ENCODE results near the gene C4orf50. TPM values are rescaled to one million over a fixed set of nuclear protein-coding genes. Genes with fewer than 3 reads are reported as not detected.

C4orf50 gene
- total RNA-seq, 2 experiments from 2014 or later, result 1.0 to 1.2 TPM

DNA sequence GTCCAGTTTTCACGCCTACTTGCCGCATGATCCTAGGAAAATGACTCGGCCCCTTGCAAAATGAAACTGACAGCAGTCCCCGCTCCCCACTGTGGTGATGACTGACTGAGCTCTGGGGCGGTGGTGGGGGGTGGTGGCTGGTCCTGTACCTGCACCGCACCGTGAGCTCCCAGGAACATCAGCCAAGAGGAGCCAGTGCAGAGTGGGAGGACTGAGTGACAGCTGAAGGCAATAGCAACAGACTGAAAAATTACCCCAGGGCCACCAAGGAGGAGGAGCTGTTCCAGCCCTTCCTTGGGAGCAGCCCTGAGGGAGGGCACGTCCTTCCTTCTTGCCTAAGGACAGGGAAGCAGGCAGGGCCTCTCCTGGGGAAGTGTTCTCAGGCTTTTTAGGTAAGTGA, 2.4 kb upstream of the C4orf50 start:
- CTCF ChIA-PET, result interaction anchor here (1.3 to 3.6 kb wide), 3 partner anchors 8 to 22 kb away, joined by 3 to 19 read pairs (median 4); no protein-coding TSS in a partner anchor
- Mint-ChIP-seq H3K36me3 (ENCODE audit: low read depth) (no peaks in the 10 kb centered on the region), H3K4me1 (no peaks in the 10 kb centered on the region), H3K27ac (no peak overlapping the region), H3K27me3 (no peaks in the 10 kb centered on the region), H3K9me3 (no peaks in the 10 kb centered on the region), H3K4me3 (no peak overlapping the region)
- no peak for DNase-seq
- POLR2A ChIA-PET, result interaction anchor here (0.8 kb wide), 1 partner anchor 23 kb away, joined by 3 read pairs; no protein-coding TSS in a partner anchor

GRCh38 chr4:6019316-6020263, 1.4 kb upstream of the C4orf50 start:
- ChIA-PET POLR2A (interaction anchor here (0.8 kb wide), 1 partner anchor 22 kb away, joined by 3 read pairs; no protein-coding TSS in a partner anchor), CTCF (interaction anchor here (0.7 to 3.6 kb wide), 4 partner anchors 9 to 137 kb away, joined by 3 to 19 read pairs (median 3); no protein-coding TSS in a partner anchor)
- DNase-seq, result peak; percentile 49
- Mint-ChIP-seq H3K4me3 (no peak overlapping the region), H3K9me3 (no peaks in the 10 kb centered on the region), H3K27me3 (no peaks in the 10 kb centered on the region), H3K27ac (no peak overlapping the region), H3K36me3 (ENCODE audit: low read depth) (no peaks in the 10 kb centered on the region), H3K4me1 (no peaks in the 10 kb centered on the region)

- Mint-ChIP-seq H3K4me1 (no peaks in the 10 kb centered on the region), H3K27me3 (no peaks in the 10 kb centered on the region), H3K27ac (no peak overlapping the region), H3K9me3 (no peaks in the 10 kb centered on the region), H3K36me3 (ENCODE audit: low read depth) (no peaks in the 10 kb centered on the region), H3K4me3 (no peak overlapping the region)
- ChIA-PET CTCF (no interaction called here), POLR2A (no interaction called here)
- DNase-seq, result no peak
These were observed 431 bp downstream of the C4orf50 start for GRCh38 chr4:6017800-6018199.

GRCh38 chr4:6017030-6017429, 1.2 kb downstream of the C4orf50 start:
- Mint-ChIP-seq H3K36me3 (ENCODE audit: low read depth) (no peaks in the 10 kb centered on the region), H3K27me3 (no peaks in the 10 kb centered on the region), H3K4me3 (no peak overlapping the region), H3K9me3 (no peaks in the 10 kb centered on the region), H3K27ac (no peak overlapping the region), H3K4me1 (no peaks in the 10 kb centered on the region)
- no peak for DNase-seq
- CTCF ChIA-PET, result no interaction called here
- POLR2A ChIA-PET, result no interaction called here

- Mint-ChIP-seq H3K4me1 (no peaks in the 10 kb centered on the region), H3K36me3 (ENCODE audit: low read depth) (no peaks in the 10 kb centered on the region), H3K4me3 (no peak overlapping the region), H3K9me3 (no peaks in the 10 kb centered on the region), H3K27ac (no peak overlapping the region), H3K27me3 (peaks cover 15% of the 10 kb centered on the region)
- ChIA-PET POLR2A (no interaction called here), CTCF (interaction anchor here (0.7 kb wide), 1 partner anchor 37 kb away, joined by 3 read pairs; no protein-coding TSS in a partner anchor)
- DNase-seq, result no peak
These were observed 4.7 kb downstream of the C4orf50 start for GRCh38 chr4:6013564-6013963.

GRCh38 chr4:6012200-6012599, 6.0 kb downstream of the C4orf50 start:
- Mint-ChIP-seq H3K36me3 (ENCODE audit: low read depth) (no peaks in the 10 kb centered on the region), H3K27ac (no peak overlapping the region), H3K4me1 (no peaks in the 10 kb centered on the region), H3K27me3 (peaks cover 20% of the 10 kb centered on the region), H3K9me3 (no peaks in the 10 kb centered on the region), H3K4me3 (no peak overlapping the region)
- ChIA-PET CTCF (interaction anchor here (1.0 to 1.6 kb wide), 4 partner anchors 9 to 318 kb away, joined by 3 to 5 read pairs (median 4); no protein-coding TSS in a partner anchor), POLR2A (no interaction called here)
- no peak for DNase-seq

GRCh38 chr4:6011686-6012085, 6.5 kb downstream of the C4orf50 start:
- Mint-ChIP-seq H3K27me3 (peaks cover 22% of the 10 kb centered on the region), H3K9me3 (no peaks in the 10 kb centered on the region), H3K4me3 (no peak overlapping the region), H3K4me1 (no peaks in the 10 kb centered on the region), H3K36me3 (ENCODE audit: low read depth) (no peaks in the 10 kb centered on the region), H3K27ac (no peak overlapping the region)
- ChIA-PET CTCF (interaction anchor here (1.0 to 1.6 kb wide), 4 partner anchors 10 to 319 kb away, joined by 3 to 5 read pairs (median 4); no protein-coding TSS in a partner anchor), POLR2A (no interaction called here)
- DNase-seq, result no peak

DNA sequence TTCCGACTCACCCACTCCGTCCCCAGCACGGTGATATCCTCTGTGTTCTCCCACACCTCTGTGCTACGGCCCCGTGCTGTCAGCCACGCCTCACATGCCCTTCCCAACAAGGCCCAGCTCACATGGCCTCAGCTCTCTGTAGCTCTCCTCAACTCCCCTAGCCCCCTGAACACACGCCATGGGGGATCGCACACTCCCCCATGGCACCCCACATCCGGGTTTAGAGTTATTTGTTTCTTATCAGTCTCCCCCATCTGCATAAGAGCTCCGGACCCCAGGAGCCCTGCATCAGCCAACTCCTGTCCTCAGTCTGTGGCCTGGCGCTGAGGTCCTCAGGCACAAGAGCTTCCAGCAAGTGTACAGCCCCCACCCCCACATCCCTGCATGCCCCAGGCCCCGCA, 7.0 kb downstream of the C4orf50 start:
- ChIA-PET CTCF (interaction anchor here (1.0 to 3.0 kb wide), 3 partner anchors 9 to 319 kb away, joined by 3 to 16 read pairs (median 5); no protein-coding TSS in a partner anchor), POLR2A (no interaction called here)
- H3K4me3 Mint-ChIP-seq, result no peak overlapping the region
- no peaks in the 10 kb centered on the region for H3K4me1 Mint-ChIP-seq
- H3K27me3 Mint-ChIP-seq, result peaks cover 26% of the 10 kb centered on the region
- H3K36me3 Mint-ChIP-seq (ENCODE audit: low read depth), result no peaks in the 10 kb centered on the region
- no peak overlapping the region for H3K27ac Mint-ChIP-seq
- no peak for DNase-seq
- H3K9me3 Mint-ChIP-seq, result no peaks in the 10 kb centered on the region

GRCh38 chr4:6010789-6011188, 7.4 kb downstream of the C4orf50 start:
- POLR2A ChIA-PET, result no interaction called here
- H3K4me3 Mint-ChIP-seq, result no peak overlapping the region
- H3K9me3 Mint-ChIP-seq, result no peaks in the 10 kb centered on the region
- H3K4me1 Mint-ChIP-seq, result no peaks in the 10 kb centered on the region
- no peaks in the 10 kb centered on the region for H3K36me3 Mint-ChIP-seq (ENCODE audit: low read depth)
- H3K27me3 Mint-ChIP-seq, result peaks cover 26% of the 10 kb centered on the region
- H3K27ac Mint-ChIP-seq, result no peak overlapping the region
- CTCF ChIA-PET, result interaction anchor here (1.0 to 3.0 kb wide), 3 partner anchors 9 to 320 kb away, joined by 3 to 16 read pairs (median 5); no protein-coding TSS in a partner anchor
- DNase-seq, result no peak

DNA sequence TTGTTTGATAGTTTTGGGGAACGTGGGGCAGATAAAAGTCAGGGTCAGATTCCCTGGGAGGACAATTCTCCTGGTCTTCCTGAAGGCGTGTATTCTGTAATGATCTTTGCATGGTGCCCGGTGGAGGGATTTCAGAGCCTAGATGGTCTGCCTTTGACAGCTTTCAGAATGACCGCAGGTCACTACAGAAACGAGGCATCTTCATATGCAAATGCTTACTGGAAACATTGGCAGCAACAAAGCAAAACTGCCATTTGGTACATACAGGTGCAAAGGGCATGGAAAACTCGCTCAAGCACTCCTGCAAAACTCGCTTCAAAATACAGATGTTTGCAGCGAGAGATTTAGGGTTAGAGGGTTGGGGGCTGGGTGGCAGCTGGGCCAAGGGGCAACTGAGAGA, 8.8 kb downstream of the C4orf50 start:
- H3K27me3 Mint-ChIP-seq, result peaks cover 26% of the 10 kb centered on the region
- DNase-seq, result no peak
- ChIA-PET CTCF (interaction anchor here (3.0 kb wide), 1 partner anchor 11 kb away, joined by 16 read pairs; no protein-coding TSS in a partner anchor), POLR2A (no interaction called here)
- no peaks in the 10 kb centered on the region for H3K9me3 Mint-ChIP-seq
- no peak overlapping the region for H3K27ac Mint-ChIP-seq
- no peaks in the 10 kb centered on the region for H3K36me3 Mint-ChIP-seq (ENCODE audit: low read depth)
- H3K4me3 Mint-ChIP-seq, result no peak overlapping the region
- H3K4me1 Mint-ChIP-seq, result no peaks in the 10 kb centered on the region

DNA sequence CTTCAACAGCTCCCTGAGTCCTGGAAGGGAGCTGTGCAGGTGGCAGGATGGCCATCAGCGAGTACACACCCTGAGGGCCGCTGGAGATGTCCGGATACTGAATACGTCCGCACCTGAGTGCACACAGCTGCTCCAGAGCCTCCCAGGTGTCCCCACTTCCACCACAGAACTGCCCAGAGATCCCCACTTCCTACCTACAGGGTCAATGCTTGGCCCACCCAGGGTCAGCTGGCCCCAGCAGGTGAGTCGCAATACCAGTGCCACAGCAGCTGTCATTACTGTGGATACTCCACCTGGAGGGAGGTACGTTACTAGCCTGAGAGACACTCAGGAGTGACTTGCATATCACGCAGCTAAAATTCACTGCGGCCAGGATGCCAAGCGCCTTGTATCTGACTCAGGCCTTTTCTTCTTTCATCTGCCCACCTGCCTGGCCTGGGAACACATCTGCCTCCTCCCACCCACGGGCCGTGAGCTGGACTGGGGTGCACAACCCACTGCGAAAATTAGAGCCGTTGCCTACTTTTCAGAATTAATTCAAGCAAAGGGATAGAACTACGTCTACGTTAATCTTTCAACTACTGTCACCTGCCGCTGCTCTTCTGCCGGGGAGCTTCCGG, 9.4 kb downstream of the C4orf50 start:
- Mint-ChIP-seq H3K27ac (no peak overlapping the region), H3K27me3 (peaks cover 26% of the 10 kb centered on the region), H3K9me3 (no peaks in the 10 kb centered on the region), H3K4me1 (no peaks in the 10 kb centered on the region), H3K36me3 (ENCODE audit: low read depth) (no peaks in the 10 kb centered on the region), H3K4me3 (no peak overlapping the region)
- ChIA-PET CTCF (interaction anchor here (3.0 kb wide), 1 partner anchor 11 kb away, joined by 16 read pairs; no protein-coding TSS in a partner anchor), POLR2A (no interaction called here)
- no peak for DNase-seq

DNA sequence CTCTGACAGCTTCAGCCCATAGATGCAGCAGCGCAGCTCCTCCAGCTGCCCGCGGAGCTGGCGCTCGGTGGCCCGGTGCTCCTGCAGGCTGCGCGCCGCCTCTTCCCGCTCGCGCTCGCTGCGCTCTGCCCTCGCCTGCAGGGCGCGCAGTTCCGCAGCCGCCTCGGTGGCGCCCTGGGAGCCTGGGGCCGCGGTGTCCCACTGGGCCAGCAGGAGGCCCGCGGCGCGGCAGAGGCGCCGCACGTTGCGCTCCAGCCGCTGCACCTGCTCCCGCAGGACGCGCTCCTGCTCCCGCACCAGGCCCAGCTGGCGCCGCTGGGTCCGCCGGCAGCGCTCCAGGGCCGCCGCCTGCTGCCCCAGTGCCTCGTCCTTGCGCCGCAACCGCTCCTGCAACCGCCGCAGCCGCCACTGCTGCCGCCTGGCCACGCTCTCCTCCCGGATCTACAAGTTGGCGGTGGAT, 10.1 kb downstream of the C4orf50 start:
- H3K27me3 Mint-ChIP-seq, result peaks cover 26% of the 10 kb centered on the region
- no peak overlapping the region for H3K27ac Mint-ChIP-seq
- no peaks in the 10 kb centered on the region for H3K36me3 Mint-ChIP-seq (ENCODE audit: low read depth)
- no peak overlapping the region for H3K4me3 Mint-ChIP-seq
- DNase-seq, result no peak
- ChIA-PET POLR2A (no interaction called here), CTCF (no interaction called here)
- H3K9me3 Mint-ChIP-seq, result no peaks in the 10 kb centered on the region
- no peaks in the 10 kb centered on the region for H3K4me1 Mint-ChIP-seq

DNA sequence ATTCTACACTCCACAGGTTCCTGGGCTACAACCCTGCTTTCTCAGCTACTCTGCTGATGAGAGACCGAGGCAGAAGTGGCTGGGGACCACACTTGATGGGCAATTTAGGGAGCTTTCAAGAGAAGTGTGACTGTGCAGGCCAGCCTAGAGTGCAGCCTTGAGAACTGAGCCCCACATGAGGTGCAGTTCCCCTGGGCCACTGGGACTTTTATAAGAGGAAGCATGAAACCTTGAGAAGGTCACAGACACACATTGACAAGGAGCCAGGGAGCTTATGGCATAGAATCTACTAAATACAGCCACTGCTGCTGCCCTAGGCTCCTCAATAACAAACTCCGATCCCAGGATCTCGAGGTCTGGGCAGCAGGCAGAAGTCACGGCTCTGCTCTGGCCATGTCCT, 13.1 kb downstream of the C4orf50 start:
- Mint-ChIP-seq H3K27ac (no peak overlapping the region), H3K4me1 (no peaks in the 10 kb centered on the region), H3K36me3 (ENCODE audit: low read depth) (no peaks in the 10 kb centered on the region), H3K27me3 (peaks cover 24% of the 10 kb centered on the region), H3K4me3 (no peak overlapping the region), H3K9me3 (no peaks in the 10 kb centered on the region)
- POLR2A ChIA-PET, result no interaction called here
- no peak for DNase-seq
- CTCF ChIA-PET, result no interaction called here
